NCI-H2081 (cell line): ENCODE data around the gene TEX101.
"Not testable (repeated sequence)": the region's sequence is repeated elsewhere in the genome, so short reads cannot be mapped to it uniquely, and the experiment has no call there.

ENCODE experiments used
- DNase-seq, 2 experiments: peaks; one replicate each; lab custom pipeline; 2025; lab: John Stamatoyannopoulos, UW

Gene TEX101

DNA sequence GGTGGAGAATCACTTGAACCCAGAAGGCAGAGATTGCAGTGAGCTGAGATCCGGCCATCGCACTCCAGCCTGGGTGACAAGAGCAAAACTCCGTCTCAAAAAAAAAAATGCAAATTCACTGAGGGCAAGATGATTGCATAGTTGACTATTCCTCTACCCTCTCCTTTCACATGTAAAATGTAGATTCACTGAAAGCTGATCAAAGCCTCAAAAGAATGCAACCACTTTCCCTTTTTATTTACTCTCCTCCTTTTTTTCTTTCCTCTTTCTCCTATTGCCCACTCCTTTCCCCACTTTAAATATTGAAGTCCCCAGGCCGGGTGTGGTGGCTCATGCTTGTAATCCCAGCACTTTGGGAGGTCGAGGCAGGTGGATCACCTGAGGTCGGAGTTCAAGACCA, 6.3 kb downstream of the TEX101 start:
- no peak for DNase-seq

- DNase-seq: no peak
These were observed 7.5 kb downstream of the TEX101 start for GRCh38 chr19:43422000-43422688.

DNA sequence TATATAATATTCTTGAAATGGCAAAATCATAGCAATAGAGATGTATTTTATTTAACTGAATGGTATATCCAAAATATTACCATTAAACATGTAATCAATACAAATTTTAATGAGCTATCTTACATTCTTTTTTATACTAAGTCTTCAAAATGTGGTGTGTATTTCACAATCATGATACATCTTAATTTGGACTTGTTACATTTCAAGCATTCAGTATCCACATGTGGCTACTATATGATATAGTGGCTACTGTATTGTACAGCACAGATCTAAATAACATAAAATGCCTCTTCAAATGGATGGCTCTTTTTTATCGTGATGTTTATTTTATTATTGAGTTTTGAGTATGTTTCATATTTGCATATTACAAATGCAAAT, 8.0 kb downstream of the TEX101 start:
- no peak for DNase-seq

GRCh38 chr19:43423779-43424178, 9.1 kb downstream of the TEX101 start:
- no peak for DNase-seq

DNA sequence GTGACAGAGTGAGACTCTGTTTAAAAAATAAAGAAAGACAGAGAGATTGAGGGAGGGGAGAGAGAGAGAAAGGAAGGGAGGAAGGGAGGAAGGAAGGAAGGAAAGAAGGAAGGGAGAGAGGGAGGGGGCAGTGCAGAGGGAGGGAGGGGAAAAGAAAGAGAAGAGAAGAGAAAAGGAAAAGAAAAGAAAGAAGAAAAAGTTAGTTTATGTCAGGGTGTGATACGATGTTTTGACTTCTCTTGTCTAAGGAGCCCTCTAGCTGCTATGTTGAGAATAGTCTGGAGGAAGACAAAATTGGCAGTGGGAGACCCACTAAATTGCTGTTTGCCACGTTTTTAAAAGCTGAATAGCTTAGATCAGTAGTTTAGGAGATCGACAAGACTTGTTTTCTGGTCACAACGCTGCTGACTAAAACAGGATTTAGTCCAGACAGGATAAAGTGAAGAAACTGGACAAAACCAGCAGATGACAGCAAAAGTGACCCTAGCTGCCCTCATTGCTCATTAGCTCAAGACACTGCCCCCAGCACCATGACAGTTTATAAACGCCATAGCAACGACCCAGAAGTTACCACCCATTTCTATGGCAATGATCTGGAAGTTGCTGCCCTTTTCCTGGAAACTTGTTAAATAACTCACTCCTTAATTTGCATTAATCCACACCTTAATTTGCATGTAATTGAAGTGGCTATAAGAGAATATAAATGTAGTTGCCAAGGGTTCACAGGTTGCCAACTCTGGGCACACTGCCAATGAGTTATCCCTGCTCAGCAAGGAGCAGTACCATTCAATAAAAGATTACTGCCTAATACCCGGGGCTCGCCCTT, 11.1 kb downstream of the TEX101 start:
- DNase-seq: peak; percentile 30 to 44

DNA sequence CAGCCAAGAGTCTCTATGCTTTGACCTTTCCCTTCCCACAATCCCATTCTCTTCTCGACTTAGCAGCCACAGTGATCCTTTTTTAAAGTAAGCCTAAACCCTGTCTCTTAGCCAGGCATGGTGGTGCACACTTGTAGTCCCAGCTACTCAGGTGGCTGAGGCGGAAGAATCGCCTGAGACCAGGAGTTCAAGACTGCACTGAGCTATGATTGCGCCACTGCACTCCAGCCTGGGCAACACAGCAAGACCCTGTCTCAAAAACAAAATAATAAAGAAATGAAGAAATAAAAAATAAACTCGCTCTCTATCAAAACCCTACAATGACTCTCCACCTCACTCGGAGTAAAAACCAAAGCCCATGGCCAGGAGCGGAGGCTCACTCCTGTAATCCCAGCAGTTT, 14.7 kb downstream of the TEX101 start:
- no peak for DNase-seq

GRCh38 chr19:43430142-43430710, 15.5 kb downstream of the TEX101 start:
- peak; percentile 4 to 6 for DNase-seq

DNA sequence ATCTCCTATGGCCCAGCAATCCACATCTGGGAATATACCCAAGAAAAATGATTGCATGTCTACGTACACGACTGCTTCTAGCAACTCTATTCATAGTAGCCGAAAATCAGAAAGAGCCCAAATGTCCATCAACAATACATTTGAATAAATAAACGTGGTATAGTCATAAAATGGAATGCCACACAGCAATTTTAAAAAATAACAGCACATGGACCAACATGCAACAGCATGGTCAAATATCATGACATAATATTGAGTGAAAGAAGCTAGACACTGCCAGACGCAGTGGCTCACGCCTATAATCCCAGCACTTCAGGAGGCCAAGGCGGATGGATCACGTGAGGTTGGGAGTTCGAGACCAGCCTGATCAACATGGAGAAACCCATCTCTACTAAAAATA, 16.3 kb downstream of the TEX101 start:
- no peak for DNase-seq

- no peak for DNase-seq
These were observed 18.6 kb downstream of the TEX101 start for GRCh38 chr19:43433358-43433673.

DNA sequence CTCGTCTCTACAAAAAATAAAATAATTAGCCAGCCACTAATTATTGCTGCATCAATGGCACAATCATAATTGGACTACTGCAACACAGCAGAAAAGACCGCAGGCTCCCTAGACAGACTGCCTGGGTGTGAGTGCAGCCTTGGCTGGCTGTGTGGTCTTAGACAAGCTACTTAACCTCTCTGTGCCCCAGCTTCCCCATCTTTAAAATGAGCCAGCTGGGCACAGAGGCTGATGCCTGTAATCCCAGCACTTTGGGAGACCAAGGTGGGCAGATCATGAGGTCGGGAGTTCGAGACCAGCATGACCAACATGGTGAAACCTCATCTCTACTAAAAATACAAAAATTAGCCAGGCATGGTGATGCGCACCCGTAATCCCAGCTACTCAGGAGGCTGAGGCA, 19.0 kb downstream of the TEX101 start:
- DNase-seq: no peak

DNA sequence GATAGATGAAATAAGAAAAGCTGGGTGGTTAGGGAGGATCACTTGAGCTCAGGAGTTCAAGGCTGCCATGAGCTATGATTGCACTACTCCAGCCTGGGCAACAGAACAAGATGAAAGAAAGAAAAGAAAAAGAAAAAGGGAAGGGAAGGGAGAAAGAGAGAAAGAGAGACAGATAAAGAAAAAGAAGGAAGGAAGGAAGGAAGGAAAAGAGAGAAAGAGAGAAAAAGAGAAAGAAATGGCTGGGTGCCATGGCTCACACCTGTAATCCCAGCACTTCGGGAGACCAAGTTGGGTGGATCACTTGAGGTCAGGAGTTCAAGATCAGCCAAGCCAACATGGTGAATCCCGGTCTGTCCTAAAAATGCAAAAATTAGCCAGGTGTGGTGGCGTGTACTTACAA, 21.1 kb downstream of the TEX101 start:
- no peak for DNase-seq

- not testable (repeated sequence) for DNase-seq
These were observed 22.6 kb downstream of the TEX101 start for GRCh38 chr19:43437284-43437683.

- no peak for DNase-seq
These were observed 23.0 kb downstream of the TEX101 start for GRCh38 chr19:43437712-43438111.

- no peak for DNase-seq
These were observed 23.8 kb downstream of the TEX101 start for GRCh38 chr19:43438291-43439031.

- DNase-seq: no peak
These were observed 24.5 kb downstream of the TEX101 start for GRCh38 chr19:43439032-43439708.

DNA sequence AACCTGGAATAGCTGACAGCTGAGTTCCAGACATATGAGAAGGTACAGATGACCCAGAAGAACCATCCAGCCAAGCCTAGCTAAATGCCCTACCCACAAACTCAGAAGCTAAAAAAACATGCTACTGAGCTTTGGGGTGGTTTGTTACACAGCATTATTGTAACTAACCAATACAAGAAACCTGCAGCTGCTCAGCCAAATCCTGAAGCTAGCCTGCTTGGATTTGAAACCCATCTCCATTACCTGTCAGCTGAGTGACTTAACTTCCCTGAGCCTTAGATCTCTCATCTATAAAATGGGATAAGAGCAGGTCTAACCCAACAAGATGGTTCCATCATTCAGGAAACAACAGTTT, 25.0 kb downstream of the TEX101 start:
- DNase-seq: no peak

DNA sequence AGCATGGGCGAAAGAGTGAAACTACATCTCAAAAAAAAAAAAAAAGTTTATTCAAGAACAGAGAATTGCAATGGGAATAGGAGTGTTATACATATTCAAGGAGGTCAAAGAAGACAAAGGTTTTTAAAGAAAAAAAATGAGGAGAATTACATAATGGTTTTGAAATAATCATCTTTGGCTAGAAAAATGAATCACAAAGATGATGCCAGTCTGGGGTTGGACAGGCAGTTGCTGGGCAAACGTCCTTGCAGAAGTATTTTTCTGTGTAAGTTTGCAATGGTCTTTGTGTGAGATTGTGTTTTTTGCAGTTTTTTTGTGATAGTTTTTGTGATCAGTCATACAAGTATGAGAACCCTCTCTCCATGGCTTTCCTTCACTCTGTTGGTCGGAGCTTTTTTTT, 27.0 kb downstream of the TEX101 start:
- no peak for DNase-seq

DNA sequence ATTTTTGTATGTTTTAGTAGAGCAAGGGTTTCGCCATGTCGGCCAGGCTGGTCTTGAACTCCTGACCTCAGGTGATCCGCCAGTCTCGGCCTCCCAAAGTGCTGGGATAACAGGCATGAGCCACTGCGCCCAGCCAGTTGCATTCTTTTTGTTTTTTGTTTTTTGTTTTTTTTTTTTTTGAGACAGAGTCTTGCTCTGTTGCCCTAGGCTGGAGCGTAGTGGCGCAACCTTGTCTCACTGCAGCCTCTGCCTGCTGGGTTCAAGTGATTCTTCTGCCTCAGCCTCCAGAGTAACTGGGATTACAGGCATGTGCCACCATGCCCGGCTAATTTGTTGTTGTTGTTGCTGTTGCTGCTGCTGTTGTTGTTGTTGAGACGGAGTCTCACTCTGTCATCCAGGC, 29.4 kb downstream of the TEX101 start:
- not testable (repeated sequence) for DNase-seq

- DNase-seq: no peak
These were observed 30.0 kb downstream of the TEX101 start for GRCh38 chr19:43444531-43445287.

- DNase-seq: no peak
These were observed 30.7 kb downstream of the TEX101 start for GRCh38 chr19:43445426-43445825.

DNA sequence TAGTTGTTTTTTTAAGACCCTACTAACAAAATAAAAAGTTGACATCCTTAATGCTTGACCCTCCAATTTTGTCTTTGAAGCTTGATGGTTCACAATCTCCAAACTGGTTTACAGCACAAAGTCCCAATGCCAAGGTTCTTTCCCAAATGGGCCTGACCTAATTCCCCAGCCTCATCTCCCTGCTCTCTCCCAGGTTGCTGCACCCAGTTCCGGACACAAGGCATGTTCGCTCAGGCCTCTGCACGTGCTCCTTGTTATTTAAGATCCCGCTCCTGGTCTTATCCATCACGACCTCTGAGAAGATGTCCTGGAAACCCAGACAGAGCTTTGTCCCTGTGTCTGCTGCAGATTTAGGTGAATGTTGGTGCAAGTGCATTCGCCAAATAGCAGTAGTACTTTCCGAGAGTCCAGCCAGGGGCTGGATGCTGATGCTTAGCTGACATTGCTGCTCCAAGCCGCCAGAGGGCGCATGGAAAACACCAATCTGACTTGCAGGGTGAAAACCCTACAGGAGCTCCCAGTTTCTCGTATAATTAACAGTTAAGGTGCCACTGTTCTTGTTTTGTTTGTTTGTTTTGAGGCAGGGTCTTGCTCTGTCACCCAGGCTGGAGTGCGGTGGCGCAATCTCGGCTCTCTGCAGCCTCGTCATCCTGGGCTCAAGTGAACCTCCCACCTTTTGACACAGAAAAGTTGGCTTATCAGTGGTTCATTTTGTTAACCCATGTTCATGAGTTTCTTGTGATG, 32.2 kb downstream of the TEX101 start:
- peak; percentile 59 to 62 for DNase-seq
